A204.1 (cell line): ENCODE measurements around the gene CFAP20.
A peak's percentile ranks its signal among the peaks of the same experiment; 100 is the strongest.

Source experiments
- FAIRE-seq: peaks from 2 replicates; lab custom pipeline; 2012; peaks lifted over from hg19 to GRCh38; lab: Jason Lieb, UNC

The CFAP20 gene

DNA sequence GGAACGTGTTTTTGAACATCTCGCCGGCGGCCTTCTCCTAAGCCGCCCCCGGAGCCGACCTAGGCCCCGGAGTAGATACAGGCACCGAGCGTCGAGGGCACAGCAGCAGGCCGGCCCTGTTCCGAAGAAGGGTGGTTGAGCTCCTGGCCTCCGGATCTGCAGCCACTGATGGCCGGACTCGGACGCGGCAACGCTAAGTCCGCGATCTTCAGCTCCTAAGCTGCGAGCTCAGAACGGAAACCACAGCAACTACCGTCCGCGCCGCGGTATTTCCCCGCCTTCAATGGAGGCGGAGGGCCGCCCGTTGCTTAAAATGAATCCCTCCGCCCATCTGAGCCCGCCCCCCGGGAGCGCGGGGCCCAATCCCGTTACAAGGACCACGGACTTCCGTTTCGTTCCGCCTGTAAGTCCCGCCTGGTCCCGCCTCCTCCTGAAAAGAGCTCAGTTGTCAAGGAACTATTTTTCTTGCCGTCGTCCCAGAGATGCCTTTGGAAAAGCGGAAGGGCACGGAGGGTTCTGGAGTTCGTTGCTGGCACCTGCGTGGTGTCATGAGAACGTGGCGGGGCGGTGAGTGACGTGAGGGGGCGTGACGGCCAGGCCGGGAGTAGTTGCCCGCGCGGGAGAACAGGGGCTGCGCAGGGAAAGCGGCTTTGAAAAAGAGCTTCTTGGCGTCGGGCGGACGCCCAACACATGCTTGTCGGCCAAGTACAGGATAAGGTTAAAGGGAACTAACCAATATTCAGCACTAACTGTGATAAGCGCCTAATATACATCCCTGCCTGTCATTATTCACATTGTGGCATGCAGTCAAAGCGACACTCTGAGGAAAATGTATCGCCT, at the start of gene CFAP20:
TSS of gene CFAP20 (minus strand) at position 285 of the 840 bp plus-strand sequence. CDS start at position 19, 266 bp downstream.
- peak; percentile 97 for FAIRE-seq

DNA sequence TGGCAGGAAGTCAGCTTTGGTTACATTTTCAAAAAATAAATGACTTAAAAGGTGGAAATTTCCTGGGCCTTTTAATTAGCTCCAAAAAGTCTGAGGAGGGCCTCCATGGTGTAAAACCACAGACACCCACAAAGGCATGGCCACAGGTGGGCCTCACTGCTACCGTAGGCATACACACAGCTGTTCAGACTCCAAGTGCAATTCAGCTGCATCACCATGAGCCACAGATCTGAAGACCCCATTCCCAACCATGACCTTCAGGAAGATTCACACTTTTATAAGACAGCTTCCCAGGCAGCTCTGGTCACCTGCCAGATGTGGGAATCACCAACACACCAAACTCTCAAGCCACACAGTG, 48.2 kb upstream of the CFAP20 start:
- FAIRE-seq: no peak

DNA sequence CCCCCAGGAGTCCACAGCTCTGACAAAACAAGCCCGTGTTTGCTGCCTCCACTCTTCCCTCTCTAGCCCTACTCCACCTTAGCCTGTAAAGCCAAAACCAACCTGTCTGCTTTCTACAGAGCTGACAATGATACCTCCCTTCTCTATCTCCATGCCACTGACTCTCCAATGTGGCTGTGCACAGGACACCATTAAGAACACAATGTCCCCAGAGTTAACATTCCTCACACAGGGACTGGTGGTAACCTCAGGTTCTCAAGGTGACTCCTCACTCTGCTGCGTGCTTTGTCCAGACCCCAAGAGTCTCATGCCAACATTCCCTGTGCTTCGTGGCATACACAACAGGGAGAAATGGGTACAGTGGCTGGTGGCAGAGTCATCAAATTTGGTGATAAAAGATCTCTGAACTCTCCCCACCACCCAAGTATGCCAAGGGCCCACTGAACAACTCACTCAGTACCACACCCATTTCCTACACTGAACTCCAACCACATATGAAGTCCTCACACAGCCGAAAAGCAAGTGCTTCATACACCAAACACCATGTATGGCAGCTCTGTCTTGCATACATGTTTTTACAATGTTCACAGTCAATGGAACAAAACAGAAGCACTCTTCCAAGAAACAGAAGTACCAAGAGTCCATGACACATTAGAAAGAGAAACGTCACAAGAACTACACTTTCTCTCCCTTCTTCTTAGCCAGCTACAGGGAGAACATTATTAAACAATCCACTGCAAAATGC, 47.6 kb upstream of the CFAP20 start:
- no peak for FAIRE-seq

- no peak for FAIRE-seq
Measured at GRCh38 chr16:58170223-58170622, 41.0 kb upstream of the CFAP20 start.

DNA sequence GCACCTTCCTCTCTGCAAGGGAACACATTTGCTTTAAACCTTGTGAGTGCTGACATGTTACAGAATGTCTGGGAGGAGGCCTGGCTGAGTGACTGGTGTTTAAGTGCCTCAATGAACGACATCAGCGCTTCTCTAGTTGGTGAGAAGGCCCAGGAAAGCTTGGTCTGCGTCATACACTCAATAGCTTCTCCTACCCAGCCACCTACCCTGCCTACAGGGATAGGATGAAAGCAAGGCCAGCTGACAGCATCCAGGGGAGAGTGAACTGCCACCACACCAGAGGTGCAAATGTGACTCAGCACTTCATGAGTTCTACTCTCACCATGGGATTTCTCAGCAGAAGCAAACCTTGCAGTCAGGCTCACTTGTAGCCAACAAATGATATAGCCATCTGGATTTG, 31.7 kb upstream of the CFAP20 start:
- no peak for FAIRE-seq

GRCh38 chr16:58158725-58159124, 29.5 kb upstream of the CFAP20 start:
- no peak for FAIRE-seq

- no peak for FAIRE-seq
Measured at GRCh38 chr16:58157951-58158540, 28.9 kb upstream of the CFAP20 start.

DNA sequence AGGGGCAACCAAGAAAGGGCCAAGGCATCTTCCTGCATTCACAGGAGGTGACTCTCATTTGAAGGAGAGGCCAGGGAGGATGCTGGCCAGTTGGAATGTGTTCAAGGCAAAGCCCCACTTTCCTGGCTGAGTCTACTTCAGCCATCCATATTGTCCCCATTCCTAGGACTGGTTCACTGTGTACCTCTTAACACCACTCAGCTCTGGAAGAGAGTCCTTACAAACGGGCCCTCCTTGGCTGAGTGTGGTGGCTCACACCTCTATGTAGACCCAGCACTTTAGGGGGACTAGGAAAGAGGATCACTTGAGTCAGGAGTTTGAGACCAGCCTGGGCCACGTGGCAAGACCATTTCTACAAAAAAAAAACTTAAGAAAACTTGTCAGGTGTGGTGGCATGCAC, 28.1 kb upstream of the CFAP20 start:
- no peak for FAIRE-seq

DNA sequence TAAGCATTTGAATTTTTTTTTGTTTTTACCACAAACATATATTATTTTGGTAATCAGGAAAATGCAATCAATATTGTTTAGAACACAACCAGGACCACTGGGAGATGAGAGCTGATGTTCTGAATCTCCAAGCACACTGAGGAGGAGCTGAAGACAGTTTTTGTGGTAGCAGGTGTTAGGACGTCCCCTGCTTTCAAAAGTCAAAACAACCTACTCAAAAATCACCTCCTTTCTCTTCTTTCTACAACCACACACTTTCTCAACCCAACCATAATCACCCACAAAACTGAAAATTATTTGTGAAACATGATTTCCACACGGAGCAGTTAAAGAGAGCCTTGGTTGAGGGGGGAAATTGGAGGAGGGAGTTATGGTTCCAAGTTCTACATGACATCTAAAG, 26.7 kb upstream of the CFAP20 start:
- no peak for FAIRE-seq

DNA sequence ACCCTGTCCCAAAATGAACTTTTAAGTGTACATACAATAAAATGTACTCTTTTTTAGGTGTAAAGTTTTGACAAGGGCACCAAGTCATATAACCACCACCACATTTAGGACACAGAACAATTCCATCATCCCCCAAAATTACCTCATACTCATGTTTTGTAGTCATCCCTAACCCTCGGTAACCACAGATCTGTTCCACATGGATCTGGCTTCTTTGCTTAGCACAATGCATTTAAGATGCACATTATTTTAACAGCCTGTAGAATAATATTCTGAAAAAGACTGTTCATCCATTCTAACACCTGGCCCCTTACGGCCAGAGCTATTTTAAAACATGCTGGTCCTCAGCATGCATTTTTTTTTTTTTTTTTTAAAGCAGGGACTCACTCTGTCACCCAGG, 25.2 kb upstream of the CFAP20 start:
- FAIRE-seq: no peak

- FAIRE-seq: no peak
Measured at GRCh38 chr16:58152246-58152868, 23.2 kb upstream of the CFAP20 start.

DNA sequence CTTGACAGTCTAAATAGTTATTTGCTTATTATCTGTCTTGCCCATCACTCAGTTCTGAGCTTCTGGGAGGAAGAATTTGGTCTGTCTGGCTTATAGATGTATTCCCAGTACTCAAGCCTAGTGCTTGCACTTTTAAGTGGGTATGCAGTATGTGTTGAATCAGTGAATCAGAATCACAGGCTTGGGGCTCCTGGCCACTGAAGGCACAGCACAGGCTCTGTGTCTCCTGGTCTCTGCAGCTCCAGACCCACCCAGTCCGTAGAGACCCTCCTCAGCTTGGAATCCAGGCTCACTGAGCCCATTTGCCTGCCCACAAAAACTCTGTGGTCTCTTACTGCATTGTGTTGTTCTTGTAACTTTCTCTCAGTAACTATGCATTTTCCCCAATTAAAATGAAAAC, 19.3 kb upstream of the CFAP20 start:
- no peak for FAIRE-seq

GRCh38 chr16:58148099-58148498, 18.9 kb upstream of the CFAP20 start:
- FAIRE-seq: no peak

DNA sequence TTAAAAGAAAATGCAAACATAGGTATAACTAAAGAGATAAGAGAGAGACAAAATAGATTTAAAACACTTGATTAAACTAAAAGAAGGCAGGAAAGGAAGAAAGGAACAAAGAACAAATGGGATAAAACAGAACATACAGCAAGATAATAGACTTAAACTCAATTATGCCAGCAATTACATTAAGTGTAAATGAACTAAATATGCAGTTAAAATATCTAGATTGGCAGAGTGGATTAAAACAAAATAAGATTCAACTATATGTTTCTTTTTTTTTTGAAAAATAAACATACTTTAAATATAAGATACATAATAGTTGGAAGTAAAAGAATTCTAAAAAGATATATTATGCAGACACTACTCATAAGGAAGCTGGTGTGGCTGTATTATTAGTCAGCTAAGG, 9.7 kb upstream of the CFAP20 start:
- no peak for FAIRE-seq

DNA sequence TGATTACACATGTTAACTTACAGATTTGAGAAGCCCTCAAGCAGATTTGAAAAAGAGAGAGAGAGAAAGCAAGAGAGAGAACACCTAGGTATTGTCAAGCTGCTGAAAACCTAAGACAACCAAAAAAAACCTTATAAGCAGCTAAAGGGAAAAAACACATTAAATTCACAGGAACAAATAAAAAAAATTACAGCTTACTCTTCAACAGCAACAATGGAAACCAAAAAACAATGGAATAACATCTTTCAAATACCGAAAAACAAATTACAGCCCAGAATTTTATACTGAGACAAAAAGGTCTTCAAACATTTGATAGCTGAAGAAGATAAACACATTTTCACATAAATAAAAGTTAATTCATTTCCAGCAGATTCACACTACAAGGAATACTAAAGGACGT, 8.4 kb upstream of the CFAP20 start:
- no peak for FAIRE-seq

GRCh38 chr16:58128711-58129096, 477 bp downstream of the CFAP20 start:
- no peak for FAIRE-seq

DNA sequence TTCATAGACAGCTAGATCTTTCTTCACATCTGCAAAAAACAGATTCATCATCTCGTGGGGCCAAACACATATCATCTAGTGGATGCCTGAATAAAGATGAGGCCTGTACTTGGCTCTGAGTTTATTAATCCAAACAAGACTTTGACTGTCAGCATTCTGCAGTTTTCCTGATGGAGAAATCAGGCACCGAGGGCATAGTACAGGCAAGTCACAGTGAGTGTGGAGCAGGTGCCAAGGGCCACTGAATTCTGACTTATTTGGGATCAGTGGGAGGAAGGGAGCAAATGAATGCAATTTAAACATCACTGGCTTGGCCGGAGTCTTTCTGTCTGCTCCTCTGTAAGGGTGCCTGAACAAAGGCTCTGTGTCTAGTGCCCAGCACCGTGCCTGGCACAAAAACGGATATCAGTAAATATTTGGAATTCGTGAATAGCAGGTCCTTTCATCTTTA, 975 bp downstream of the CFAP20 start:
- no peak for FAIRE-seq

DNA sequence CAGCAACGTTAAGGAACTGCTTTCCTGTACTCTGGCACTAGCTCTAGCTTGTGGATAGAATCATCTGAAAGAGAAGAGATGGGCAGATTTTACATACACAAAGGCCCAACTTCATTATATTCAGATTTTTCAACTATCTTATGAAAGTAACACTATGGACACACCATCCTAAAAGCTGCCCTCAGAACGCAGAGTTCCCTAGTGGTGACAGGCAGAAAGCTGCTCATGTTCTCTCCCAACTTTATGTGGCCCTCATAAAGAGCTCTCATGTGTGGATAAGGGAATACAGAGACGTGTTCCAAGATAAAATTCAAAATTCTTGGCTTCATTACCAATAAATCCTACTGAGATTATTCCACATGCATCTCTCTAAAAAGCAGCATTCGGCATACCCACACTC, 1.5 kb downstream of the CFAP20 start:
- FAIRE-seq: no peak

DNA sequence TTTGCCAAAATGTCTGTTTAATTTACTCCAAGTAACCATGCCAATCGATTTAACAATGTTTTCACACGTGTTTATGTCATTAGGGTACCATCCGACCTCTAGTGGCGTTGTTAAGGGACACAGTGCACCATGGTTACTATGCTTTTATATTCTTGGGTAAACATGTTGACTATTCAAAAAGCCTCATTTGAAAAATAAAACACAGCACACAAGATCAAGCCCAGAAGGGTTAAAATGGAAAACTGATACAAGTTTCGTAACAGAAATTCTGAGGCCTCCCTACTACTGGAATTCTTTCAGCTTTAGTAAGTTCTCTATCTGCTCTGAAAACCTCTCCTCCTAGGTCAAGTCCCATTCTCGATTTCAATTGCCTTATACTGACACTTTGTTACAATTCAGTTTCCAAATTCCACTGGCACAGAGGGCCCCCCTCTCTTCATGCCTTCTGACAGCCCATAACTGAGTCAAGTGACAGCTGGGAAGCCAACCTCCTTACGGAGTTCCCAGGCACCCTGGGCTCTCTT, 2.1 kb downstream of the CFAP20 start:
- no peak for FAIRE-seq

GRCh38 chr16:58126451-58126961, 2.7 kb downstream of the CFAP20 start:
- FAIRE-seq: no peak

- FAIRE-seq: no peak
Measured at GRCh38 chr16:58125781-58126335, 3.3 kb downstream of the CFAP20 start.

GRCh38 chr16:58125041-58125440, 4.1 kb downstream of the CFAP20 start:
- FAIRE-seq: no peak
